Fibroblast of skin of left quadriceps (primary cell): ENCODE measurements around the gene ASRGL1.

Source experiments
- DNase-seq, 2 experiments: peaks; one replicate each; pipeline ENCODE4 v3.0.0-alpha.2; 2013; ENCODE audit warnings: low read depth in 2 of 2

ASRGL1 gene

DNA sequence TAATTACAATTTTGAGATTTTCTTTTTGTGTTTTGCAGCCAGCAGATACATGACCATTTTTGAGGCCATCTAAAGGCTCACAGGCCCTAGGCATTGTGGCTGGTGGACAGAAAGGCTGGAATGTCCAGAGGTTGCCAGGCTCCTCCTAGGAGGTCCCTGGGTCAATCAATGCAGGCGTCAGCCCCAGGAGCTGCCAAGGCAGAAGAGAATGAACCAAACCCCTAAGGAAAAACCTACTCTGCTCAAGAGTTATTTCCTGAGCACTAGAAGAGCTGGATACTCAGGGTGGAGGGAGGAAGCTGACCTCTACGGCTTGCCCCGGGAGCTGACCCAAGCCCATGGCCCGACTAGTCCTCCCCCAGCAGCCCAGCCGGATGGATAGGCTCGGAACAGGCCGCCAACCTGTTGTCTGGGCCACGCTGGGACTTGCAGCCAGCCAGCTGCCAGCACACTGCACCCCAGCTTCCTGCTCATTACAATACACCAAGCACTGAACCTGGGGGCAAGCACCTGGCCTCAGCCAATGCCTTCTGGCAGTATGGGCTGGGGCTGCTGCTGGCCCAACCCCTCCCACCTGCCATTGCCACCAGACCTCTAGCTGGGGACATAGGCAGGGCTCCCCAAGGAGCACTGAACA is 75.9 kb downstream of the ASRGL1 start:
- no peak for DNase-seq

DNA sequence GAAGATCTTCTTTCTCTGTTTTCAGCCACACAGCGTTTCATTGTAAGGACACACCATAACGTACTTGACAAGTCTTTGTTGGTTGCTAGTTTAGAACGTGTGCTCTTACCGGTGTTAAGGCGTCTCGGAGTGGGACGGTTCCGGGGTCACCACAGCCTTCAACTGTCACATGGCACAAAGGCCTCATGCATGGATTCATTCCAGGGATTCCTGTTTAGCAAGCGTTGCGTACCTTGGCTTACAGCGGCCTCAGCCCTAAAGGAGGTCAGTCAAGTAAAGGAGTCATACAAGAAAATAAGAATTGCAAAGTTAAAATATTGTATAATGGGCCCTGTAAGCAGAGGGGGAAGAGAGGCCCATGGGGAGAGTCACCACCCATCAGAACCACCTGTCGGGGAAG is 79.3 kb downstream of the ASRGL1 start:
- no peak for DNase-seq

DNA sequence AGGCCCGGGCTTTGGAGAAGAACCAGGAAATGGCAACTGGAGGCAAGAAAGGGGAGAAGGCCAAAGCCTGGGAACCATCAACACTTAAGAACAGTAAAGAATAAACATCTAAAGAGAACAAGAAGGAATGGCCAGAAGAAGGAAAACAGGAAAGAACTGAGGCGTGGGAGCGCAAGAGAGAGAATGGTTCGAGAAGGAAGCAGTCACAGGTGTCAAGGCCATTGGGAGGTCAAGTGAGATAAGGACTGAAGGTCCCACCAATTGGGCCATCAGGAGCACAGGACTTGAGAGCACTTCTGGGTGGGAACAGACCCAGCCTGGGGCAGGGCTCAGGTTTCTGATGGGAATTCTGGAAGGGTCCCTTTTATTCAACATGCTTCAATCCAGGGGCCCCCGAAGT is 80.9 kb downstream of the ASRGL1 start:
- DNase-seq: no peak

DNA sequence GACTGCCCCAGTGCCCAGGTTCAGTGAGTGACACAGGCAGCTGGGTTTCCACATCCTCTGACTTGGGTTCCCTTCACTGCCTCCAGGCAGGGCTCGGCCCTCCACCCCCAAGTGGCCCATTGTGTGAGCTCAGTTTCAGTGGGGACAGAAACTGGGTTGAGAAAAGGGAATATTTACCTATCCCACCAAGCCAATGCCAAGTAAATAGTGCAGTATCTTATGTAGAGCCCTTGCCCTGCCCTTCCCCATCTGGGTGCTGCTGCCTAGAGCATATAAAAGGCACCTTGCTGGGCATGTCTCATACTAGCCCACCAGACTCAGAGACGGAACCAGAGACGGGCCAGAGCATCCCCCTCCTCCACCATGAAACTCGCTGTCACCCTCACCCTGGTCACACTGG is 81.5 kb downstream of the ASRGL1 start, which contains the start of gene SCGB1A1:
Gene SCGB1A1 (plus strand): TSS at position 301 of the 400 bp plus-strand sequence. CDS start 63 bp downstream, at position 364.
- no peak for DNase-seq

DNA sequence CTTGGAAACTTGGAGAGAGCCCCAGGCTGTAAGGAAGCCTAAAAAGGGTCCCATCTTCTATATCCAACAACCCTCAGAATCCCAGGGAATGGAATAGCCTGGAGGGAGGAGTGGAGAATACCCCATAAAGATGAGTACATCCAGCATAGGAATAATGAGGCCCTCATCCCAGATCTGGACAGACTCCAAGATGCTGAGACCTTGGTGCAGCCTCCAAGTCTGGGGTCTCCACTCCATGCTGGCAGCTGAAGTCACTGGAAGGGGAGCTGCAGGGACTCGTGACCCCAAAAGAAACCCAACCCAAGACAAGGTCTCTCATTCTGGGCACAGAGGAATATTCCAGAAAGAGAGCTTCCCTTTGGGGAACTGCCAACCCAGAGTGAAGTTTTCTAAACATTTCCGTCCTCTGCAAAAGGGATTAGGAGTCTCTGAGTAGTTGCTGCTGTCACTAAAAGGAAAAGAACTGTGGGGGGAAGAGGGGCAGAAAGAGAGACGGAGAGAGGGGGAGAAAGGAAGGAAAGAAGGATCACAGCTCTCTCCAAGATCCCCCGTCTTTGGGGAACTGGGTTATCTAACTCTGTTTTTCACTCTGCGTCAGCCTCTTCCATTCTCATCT is 82.2 kb downstream of the ASRGL1 start:
- no peak for DNase-seq

DNA sequence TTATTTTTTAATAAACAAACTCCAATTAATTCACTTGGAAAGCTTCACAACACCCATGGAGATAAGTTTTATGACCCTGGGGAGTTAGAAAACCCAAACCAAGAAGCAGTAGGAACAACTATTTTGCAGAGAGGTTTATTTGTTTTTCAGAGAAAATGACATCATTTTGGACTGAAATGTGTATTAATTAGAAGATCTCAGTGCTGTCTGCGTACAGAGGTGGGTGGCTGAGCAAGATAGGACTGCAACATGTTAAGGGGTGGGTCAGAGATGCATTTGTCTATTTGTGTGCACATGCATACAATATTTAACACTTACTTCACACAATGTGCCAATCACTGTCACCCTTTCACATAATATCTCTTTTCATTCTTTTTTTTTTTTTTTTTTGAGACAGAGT is 82.7 kb downstream of the ASRGL1 start:
- no peak for DNase-seq

DNA sequence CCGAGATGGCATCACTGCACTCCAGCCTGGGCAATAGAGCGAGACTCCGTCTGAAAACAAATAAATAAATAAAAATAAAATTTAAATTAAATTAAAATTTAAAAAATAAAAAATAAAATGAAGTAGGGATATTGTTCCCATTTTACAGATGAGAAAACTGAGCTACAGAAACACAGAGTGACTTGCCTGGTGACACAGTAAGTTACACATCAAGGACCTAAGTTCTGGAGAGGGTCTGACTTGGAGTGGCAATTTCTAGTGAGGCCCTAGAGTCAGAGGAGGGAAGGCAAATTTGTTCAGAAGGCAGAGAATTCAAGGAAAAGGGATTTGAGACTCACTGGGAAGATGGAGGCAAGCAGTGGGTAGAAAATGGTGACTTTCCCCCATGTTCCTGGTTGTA is 83.6 kb downstream of the ASRGL1 start:
- no peak for DNase-seq

DNA sequence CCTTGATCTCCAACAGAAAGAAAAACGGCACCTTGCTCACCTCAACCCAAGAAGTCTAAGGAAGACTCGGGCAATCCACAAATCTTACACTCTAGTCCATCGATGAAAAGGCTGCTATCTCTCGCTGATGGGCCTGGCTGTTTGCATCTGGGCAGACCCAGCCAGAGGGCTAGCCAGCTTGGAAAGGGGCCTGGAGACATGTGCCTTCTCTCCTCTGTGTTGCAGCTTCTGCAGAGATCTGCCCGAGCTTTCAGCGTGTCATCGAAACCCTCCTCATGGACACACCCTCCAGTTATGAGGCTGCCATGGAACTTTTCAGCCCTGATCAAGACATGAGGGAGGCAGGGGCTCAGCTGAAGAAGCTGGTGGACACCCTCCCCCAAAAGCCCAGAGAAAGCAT is 84.7 kb downstream of the ASRGL1 start:
- no peak for DNase-seq

DNA sequence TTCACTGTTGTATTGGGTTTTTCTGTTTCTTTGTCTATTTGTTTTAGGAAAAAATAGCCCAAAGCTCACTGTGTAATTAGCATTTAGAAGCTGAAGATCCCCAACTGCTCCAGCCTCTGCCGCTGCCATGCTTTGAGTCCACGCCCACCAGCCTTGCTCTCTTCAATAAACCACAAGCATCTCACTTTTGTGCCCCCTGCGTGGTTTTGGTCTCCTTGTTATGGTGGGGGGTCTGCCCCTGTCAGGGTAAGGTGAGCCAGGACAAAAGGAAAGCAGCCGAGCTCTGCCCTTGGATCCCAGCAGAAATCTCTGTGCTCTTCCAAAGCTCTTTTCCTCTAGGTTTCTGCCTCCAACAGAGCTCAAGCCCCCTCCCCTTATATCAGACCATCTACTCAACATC is 85.8 kb downstream of the ASRGL1 start:
- no peak for DNase-seq

DNA sequence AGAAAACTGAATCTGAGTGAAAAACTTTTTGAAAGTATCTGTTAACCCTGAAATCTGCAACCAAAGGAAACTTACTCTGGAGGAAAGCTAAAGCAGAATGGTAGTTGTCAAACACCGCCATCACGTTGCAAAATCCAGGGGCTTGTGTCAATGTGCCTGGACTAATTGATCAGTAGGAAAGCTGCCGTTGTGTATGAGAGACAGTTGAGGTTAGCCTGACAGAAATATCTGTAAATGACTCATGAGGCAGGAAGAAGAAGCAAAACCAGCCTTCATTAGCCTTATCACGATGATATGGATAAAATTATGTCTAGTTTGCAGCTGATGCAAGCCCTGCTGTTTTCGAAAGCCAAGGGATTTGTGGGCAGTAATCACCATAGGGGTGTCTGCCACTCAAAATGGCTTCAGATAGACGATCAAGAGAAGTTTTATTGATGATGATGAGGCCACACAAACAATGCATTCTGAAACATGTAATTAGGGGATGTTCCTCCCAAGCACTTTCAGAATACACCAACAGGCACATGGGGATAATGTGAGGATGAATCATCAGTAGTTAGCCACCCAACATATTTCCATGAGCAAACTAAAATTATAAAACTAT is 90.5 kb downstream of the ASRGL1 start:
- DNase-seq: peak; percentile 62 to 63

DNA sequence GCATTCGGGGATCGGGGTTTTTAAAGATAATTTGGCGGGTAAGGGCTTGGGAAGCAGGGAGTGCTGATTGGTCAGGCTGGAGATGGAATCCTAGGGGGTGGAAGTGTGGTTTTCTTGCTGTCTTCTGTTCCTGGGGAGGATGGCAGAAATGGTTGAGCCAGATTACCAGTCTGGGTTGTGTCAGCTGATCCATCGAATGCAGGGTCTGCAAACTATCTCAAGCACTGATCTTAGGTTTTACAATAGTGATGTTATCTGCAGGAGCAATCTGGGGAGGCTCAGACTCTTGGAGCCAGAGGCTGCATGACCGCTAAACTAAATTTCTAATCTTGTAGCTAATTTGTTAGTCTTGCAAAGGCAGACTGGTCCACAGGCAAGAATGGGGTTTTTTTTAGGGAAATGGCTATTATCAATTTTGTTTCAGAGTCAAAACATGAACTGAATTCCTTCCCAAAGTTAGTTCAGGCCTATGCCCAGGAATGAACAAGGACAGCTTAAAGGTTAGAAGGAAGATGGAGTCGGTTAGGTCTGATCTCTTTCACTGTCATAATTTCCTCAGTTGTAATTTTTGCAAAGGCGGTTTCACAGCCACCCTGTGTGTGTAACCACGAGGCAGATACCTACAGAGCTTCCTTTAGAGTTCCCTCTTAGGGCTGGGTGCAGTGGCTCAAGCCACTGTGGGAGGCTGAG is 91.8 kb downstream of the ASRGL1 start:
- no peak for DNase-seq

DNA sequence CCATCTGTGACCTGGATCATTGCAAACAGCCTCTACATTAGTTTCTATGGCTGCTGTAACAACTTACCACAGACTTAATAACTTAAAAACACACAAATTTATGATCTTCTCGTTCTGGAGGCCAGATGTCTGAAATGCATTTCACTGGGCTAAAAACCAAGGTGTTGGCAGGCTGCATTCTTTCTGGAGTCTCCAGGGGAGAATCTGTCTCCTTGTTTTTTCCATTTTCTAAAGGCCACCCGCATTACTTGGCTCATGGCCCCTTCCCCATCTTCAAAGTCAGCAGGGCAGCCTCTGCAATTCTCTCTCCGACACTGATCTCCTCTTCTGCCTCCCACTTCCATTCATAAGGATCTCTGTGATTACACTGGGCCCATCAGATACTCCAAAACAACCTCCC is 93.2 kb downstream of the ASRGL1 start:
- peak; percentile 82 to 84 for DNase-seq

DNA sequence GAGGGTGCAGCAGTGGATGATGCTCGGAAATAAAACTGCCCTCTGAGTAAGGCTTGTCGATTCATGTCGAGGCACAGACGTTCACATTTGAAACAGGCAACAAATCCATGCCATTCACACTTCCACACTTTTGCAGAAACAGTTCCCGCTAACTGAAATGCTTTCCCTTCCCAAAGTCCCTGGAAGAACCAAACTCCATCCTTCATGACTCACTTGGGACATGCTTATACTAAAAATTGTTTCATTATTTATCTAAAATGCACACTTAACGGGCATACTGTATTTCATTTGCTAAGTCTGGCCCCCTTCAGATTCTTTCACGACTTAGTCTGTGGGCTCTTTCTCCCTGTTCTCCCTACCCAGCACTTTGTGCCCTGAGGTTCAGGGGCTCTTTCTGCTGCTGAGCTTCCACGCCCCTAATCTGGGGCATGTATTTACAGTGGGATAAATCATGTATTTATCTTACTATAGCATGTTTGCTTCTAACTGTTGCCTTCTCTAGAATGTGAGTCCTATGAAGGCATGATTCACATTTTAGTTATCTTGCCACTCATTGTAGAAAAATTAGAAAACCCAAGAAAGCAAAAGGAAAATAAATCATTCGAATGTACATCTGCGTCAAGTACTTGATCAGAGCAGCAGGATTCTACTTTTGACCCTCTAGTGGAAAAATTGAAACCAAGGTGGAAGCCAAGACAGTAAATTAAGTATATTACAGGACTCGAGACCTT is 94.1 kb downstream of the ASRGL1 start:
- peak; percentile 89 to 90 for DNase-seq

DNA sequence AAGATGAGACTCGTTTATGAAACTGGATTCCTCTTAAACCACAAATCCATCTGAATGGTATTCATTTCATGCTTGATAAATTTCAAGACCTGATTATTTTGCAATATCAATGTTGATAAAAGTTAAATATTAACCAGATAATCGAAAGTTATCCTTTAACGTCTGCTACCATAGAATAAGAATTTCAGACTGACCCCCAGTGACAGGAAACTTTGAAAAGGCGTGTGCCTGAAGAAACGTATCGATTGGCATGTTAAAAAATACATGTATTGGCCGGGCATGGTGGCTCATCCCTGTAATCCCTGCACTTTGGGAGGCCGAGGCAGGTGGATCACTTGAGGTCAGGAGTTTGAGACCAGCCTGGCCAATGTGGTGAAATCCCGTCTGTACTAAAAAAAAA is 95.4 kb downstream of the ASRGL1 start:
- DNase-seq: no peak

DNA sequence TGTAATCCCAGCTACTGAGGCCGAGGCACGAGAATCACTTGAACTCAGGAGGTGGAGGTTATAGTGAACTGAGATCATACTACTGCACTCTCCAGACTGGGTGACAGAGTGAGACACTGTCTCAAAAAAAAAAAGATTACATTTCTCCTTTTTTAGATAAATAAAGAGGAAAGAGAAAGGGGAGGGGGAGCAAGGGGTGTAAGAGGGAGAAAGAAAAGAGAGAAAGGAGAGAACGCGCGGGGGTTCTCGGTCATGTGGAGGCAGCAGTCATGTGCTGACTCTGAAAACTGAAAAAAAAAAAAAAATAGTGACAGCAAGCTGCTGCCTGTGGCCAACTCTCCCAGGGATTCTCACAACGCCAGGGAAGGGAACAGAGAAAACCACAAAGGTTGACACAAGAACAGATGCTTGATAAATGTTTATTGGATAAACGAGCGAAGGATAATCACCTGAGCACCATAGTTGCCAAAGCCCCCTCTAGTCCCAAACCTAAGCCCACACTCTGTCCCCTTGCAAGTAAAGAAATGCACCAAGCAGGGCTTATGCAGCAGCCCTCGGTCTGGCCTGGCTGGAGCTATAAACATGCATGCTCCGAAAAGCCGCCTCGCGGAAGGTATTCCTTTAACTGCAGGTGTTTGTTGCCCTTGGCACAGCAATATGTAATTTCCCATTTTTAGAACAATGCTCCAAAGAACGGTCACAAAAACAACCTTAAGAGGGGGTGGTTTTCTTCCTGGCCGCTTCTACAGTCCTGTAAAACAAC is 96.1 kb downstream of the ASRGL1 start:
- no peak for DNase-seq

DNA sequence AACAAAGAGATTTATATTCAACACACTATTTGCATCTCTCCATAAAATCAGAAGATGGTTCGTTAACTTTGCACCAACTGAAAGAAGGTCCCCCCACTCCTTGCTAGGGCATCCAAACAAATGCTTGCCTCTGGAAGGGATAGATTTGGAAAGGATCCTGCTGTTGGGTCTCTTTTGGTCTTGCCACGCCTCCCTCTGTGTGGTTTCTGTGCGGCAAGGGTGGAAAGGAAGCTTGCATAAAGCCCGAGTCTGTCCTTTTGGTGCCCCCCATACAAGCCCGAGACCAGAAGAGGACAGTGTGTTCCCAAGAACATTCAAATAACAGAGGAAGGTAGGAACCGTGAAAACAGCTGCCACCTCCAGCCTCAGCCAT is 96.6 kb downstream of the ASRGL1 start:
- no peak for DNase-seq

DNA sequence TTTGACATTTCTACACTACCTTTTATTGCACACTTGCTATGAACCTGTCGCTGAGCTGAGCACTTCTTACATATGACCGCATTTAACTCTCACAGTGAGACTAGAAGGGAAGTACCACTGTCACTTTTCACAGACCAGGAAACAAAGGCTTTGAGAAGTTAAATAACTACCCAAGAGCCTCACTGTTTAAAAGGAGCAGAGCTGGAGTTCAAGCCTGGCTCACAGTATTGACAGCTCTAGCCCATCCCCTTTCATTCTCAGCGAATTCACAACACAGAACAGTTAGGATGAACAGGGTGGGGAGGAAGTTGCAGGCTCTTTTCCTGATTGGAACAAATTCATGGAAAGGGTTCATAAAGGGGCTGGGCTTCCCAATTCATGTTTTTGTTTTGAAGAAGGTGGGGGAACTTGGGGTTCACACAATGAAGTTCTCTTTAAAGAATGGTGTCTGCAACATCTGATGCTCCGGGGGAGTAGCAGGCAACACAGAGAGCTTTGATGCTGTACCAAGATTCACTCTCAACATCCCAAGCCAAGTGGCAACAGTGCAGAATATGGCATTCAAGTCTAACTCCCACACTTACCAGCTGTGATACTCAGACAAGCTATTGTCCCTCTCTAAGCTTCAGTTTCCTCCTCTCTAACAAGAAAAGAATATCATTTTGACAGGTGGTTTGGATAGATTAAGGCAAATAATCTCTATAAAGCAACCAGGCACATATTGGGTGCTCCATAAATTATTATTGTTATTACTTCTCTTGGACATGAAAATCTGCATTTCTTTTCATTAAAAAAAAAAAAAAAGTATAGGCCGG is 98.8 kb downstream of the ASRGL1 start:
- DNase-seq: no peak

DNA sequence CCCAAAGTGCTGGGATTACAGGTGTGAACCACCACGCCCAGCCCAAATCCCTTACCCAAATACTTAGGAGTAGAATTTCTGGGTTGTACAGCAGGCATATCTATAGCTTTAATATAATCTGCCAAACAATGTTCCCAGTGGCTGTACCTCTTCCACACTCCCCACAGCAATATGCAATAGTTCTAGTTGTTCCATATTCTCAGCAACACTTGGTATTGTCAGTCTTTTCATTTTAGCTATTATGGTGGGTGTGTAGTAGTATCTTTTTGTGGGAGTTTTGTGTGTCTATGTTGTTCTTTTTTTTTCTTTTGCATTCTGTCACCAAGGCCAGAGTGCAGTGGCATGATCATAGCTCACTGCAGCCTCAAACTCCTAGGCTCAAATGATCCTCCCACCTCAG is 100.4 kb downstream of the ASRGL1 start:
- DNase-seq: no peak

DNA sequence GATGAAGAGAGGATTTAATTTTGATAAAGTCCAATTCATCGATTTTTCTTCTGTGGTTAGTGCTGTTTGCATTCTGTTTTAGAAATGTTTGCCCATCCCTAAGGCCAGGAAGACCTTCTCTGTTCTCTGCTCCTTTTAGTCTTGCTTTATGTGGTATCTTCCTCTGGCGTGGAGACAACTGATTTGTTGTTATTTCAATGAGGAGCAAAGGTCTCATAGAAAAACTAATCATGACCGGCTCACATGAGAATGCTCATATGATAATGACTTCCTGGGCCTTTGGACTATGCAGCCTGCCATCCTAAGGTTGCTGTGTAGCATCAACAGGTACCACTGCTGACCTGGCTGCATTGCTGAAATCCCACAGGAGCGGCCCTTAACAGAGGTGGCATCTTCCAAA is 101.4 kb downstream of the ASRGL1 start:
- DNase-seq: no peak

DNA sequence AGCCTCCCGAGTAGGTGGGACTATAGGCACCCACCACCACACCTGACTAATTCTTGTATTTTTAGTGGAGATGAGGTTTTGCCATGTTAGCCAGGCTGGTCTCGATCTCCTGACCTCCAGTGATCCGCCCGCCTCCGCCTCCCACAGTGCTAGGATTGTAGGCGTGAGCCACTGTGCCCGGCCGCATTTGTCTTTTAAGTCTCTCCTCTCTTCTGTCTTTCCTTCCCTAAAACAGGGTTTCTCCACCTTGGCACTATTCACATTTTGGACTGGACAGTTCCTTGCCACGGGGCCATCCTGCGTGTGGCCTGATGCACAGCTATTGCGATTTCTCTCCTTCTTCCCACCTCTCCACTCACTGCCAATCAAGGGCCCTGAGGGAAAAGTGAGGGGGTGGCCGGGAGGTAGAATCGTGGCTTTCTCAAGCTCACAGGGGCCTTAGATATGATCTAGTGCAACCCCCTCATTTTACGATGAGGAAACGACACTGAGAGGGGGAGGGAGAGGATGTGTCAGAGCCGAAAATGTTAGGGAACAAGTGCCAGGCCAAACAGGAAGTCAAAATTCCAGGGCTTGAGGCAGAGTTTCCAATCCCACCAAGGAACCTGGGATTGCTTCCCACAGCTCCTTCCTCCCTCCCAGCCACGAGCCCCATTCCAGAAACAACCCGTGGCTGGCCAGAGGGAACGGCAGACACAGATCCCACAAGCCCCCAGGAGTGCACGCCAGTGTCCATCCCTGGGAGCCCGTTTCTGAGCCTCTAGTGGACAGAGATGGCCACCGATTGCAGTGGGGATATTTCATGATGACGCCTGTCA is 102.7 kb downstream of the ASRGL1 start:
- no peak for DNase-seq
